Neural cell (in vitro differentiated cells): Measurements from ENCODE around the gene NKAIN2. TPM values are rescaled to one million over a fixed set of nuclear protein-coding genes. Genes with fewer than 3 reads are reported as not detected.

Experiments used
- H2AFZ ChIP-seq: fragments of 200-600, 300-800 bp; sonication (generic), shearing (Covaris generic); 2 replicates; pipeline ENCODE4 v1.6.0; 2014; ENCODE audit warnings: low read depth, mild to moderate bottlenecking, antibody characterized with exemption, low read length, moderate library complexity
- H3F3A ChIP-seq: fragments of 200-600 bp; shearing (Covaris generic); 2 replicates; pipeline ENCODE4 v1.6.1; 2016; ENCODE audit warnings: mild to moderate bottlenecking, moderate library complexity, mixed read lengths, antibody characterized with exemption, low read length; ENCODE audit not compliant: insufficient read depth, poor library complexity, severe bottlenecking
- H3K27ac ChIP-seq: fragments of 200-600, 300-800 bp; sonication (generic), shearing (Covaris generic); 2 replicates; pipeline ENCODE4 v1.5.1; 2014; ENCODE audit warnings: mild to moderate bottlenecking, low read length, moderate library complexity
- H3K27me3 ChIP-seq: fragments of 300-800, 200-600 bp; sonication (generic), shearing (Covaris generic); 2 replicates; pipeline ENCODE4 v1.6.0; 2014; ENCODE audit warnings: mild to moderate bottlenecking, low read depth, low read length, moderate library complexity; ENCODE audit not compliant: insufficient read depth
- H3K36me3 ChIP-seq: fragments of 300-800, 200-600 bp; sonication (generic), shearing (Covaris generic); 2 replicates; pipeline ENCODE4 v1.5.1; 2014; ENCODE audit warnings: mild to moderate bottlenecking, antibody characterized with exemption, low read length, moderate library complexity; ENCODE audit not compliant: insufficient read depth
- H3K4me2 ChIP-seq: fragments of 300-800, 200-600 bp; sonication (generic), shearing (Covaris generic); 2 replicates; pipeline ENCODE4 v1.6.0; 2014; ENCODE audit warnings: mild to moderate bottlenecking, low read length
- H3K4me3 ChIP-seq: fragments of 300-800, 200-600 bp; sonication (generic), shearing (Covaris generic); 2 replicates; pipeline ENCODE4 v1.5.1; 2014; ENCODE audit warnings: mild to moderate bottlenecking, low read length, moderate library complexity
- H3K79me2 ChIP-seq: fragments of 200-600 bp; shearing (Covaris generic); replicated peaks from 2 replicates; pipeline ENCODE4 v1.6.0; 2014; ENCODE audit warnings: mild to moderate bottlenecking, low read length, moderate library complexity; ENCODE audit not compliant: insufficient read depth
- H3K9ac ChIP-seq: fragments of 300-800, 200-600 bp; sonication (generic), shearing (Covaris generic); 2 replicates; pipeline ENCODE4 v1.6.1; 2016; ENCODE audit warnings: mild to moderate bottlenecking, low read length, mixed read lengths
- H3K9me2 ChIP-seq: fragments of 200-600 bp; shearing (Covaris generic); 2 replicates; pipeline ENCODE4 v1.6.1; 2016; ENCODE audit warnings: mild to moderate bottlenecking, low read length, mixed read lengths; ENCODE audit not compliant: insufficient read depth
- H3K9me3 ChIP-seq: fragments of 200-600, 300-800 bp; sonication (generic), shearing (Covaris generic); 2 replicates; pipeline ENCODE4 v1.6.1; 2016; ENCODE audit warnings: mild to moderate bottlenecking, mixed run types, low read length, moderate library complexity, mixed read lengths
- H4K20me1 ChIP-seq: fragments of 200-600 bp; shearing (Covaris generic); 2 replicates; pipeline ENCODE4 v1.6.1; 2016; ENCODE audit warnings: mild to moderate bottlenecking, mixed run types; ENCODE audit not compliant: insufficient read depth
- EP300 ChIP-seq: fragments of 450-650 bp; conservative IDR thresholded peaks from 2 replicates; pipeline ENCODE4 v1.6.1; 2014; ENCODE audit warnings: antibody characterized with exemption, mild to moderate bottlenecking, moderate library complexity; ENCODE audit not compliant: poor library complexity, severe bottlenecking
- EZH2 ChIP-seq: fragments of 200-600, 300-800 bp; shearing (Covaris generic), sonication (generic); IDR thresholded peaks from 2 replicates; pipeline ENCODE4 v1.6.1; 2014; ENCODE audit warnings: antibody characterized with exemption, low read length, borderline replicate concordance, mild to moderate bottlenecking; ENCODE audit not compliant: insufficient read depth, poor library complexity, severe bottlenecking
- MXI1 ChIP-seq: fragments of 450-650 bp; conservative IDR thresholded peaks from 2 replicates; pipeline ENCODE4 v1.6.1; 2014; ENCODE audit warnings: antibody characterized with exemption, mild to moderate bottlenecking; ENCODE audit not compliant: poor library complexity, severe bottlenecking
- POLR2AphosphoS5 ChIP-seq: IDR thresholded peaks from 2 replicates; pipeline ENCODE4 v1.6.1; 2012
- RAD21 ChIP-seq: fragments of 450-650 bp; conservative IDR thresholded peaks from 2 replicates; pipeline ENCODE4 v1.6.1; 2014; ENCODE audit warnings: antibody characterized with exemption, mild to moderate bottlenecking, moderate library complexity
- SMC3 ChIP-seq: fragments of 450-650 bp; conservative IDR thresholded peaks from 2 replicates; pipeline ENCODE4 v1.6.1; 2014; ENCODE audit warnings: antibody characterized with exemption, mild to moderate bottlenecking, moderate library complexity; ENCODE audit not compliant: poor library complexity
- TAF1 ChIP-seq: IDR thresholded peaks from 2 replicates; pipeline ENCODE4 v1.6.1; 2012; ENCODE audit warnings: low read depth
- polyA plus RNA-seq: library from polyadenylated mRNA; depleted of rRNA; stranded (reverse); fragments of >200 nt; gene quantifications from 2 replicates; pipeline ENCODE4 v1.2.3, GENCODE V29; 2014
- TF ChIP-seq, protein P1 (sequence below): IDR thresholded peaks from 2 replicates; pipeline ENCODE4 v1.6.1; 2012; ENCODE audit warnings: borderline replicate concordance
- TF ChIP-seq, protein P2 (sequence below): fragments of 450-650 bp; IDR thresholded peaks from 2 replicates; pipeline ENCODE4 v1.5.1; 2014; ENCODE audit warnings: antibody characterized with exemption, mild to moderate bottlenecking, moderate library complexity; ENCODE audit not compliant: poor library complexity, severe bottlenecking

Gene NKAIN2
- polyA plus RNA-seq, 1 donor from 2014 or later = 23.2 TPM

DNA sequence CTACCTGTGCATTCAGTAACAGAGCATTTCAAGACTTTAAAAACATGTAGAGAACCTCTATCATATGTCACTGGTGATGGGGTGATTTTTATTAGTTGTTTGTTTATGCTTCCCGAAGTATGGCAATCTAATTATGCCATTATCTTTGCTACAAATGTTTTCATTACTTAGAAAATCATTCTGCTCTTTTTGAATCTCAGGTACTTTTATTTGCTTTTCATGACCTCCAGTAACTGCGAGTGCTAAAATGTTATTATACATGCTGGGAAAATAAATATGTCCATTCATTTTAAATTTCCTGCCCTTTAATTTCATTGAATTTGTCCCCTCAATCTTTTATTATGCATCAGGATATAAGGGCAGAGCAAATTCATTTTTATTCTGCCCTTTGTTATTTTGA, 515.7 kb downstream of the NKAIN2 start:
- Histone ChIP-seq H3K4me2 (no peak overlapping the region), H3K9me2 (no peaks in the 10 kb centered on the region), H2AFZ (no peak overlapping the region), H3K9me3 (no peaks in the 10 kb centered on the region), H3K27ac (no peak overlapping the region), H3K36me3 (no peaks in the 10 kb centered on the region), H4K20me1 (no peaks in the 10 kb centered on the region), H3K4me3 (no peak overlapping the region), H3K27me3 (no peaks in the 10 kb centered on the region), H3F3A (no peaks in the 10 kb centered on the region), H3K79me2 (no peaks in the 10 kb centered on the region), H3K9ac (no peak overlapping the region)
- TF ChIP-seq POLR2AphosphoS5 (no peak), EZH2 (no peak), RAD21 (no peak), MXI1 (no peak), EP300 (no peak), TAF1 (no peak), SMC3 (no peak)
- TF ChIP-seq, protein P1, sequence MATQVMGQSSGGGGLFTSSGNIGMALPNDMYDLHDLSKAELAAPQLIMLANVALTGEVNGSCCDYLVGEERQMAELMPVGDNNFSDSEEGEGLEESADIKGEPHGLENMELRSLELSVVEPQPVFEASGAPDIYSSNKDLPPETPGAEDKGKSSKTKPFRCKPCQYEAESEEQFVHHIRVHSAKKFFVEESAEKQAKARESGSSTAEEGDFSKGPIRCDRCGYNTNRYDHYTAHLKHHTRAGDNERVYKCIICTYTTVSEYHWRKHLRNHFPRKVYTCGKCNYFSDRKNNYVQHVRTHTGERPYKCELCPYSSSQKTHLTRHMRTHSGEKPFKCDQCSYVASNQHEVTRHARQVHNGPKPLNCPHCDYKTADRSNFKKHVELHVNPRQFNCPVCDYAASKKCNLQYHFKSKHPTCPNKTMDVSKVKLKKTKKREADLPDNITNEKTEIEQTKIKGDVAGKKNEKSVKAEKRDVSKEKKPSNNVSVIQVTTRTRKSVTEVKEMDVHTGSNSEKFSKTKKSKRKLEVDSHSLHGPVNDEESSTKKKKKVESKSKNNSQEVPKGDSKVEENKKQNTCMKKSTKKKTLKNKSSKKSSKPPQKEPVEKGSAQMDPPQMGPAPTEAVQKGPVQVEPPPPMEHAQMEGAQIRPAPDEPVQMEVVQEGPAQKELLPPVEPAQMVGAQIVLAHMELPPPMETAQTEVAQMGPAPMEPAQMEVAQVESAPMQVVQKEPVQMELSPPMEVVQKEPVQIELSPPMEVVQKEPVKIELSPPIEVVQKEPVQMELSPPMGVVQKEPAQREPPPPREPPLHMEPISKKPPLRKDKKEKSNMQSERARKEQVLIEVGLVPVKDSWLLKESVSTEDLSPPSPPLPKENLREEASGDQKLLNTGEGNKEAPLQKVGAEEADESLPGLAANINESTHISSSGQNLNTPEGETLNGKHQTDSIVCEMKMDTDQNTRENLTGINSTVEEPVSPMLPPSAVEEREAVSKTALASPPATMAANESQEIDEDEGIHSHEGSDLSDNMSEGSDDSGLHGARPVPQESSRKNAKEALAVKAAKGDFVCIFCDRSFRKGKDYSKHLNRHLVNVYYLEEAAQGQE = no peak
- TF ChIP-seq, protein P2, sequence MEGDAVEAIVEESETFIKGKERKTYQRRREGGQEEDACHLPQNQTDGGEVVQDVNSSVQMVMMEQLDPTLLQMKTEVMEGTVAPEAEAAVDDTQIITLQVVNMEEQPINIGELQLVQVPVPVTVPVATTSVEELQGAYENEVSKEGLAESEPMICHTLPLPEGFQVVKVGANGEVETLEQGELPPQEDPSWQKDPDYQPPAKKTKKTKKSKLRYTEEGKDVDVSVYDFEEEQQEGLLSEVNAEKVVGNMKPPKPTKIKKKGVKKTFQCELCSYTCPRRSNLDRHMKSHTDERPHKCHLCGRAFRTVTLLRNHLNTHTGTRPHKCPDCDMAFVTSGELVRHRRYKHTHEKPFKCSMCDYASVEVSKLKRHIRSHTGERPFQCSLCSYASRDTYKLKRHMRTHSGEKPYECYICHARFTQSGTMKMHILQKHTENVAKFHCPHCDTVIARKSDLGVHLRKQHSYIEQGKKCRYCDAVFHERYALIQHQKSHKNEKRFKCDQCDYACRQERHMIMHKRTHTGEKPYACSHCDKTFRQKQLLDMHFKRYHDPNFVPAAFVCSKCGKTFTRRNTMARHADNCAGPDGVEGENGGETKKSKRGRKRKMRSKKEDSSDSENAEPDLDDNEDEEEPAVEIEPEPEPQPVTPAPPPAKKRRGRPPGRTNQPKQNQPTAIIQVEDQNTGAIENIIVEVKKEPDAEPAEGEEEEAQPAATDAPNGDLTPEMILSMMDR = no peak

DNA sequence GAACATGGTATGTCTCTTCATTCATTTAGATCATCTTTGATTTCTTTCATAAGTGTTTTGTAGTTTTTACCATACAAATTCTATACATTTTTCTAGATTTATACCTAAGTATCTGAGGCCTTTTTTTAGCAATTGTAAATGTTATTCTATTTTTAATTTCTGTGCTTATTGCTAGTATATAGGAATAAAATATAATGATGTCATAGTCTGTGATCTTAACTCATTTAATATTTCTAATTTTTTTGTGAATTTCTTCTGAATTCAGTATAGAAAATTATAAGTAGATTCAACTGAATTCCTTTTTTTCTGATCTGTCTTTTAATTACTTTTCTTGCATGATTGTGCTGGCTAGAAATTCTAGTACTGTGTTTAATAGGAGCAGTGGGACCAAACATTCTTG, 520.6 kb downstream of the NKAIN2 start:
- H3K27ac ChIP-seq = no peak overlapping the region
- no peaks in the 10 kb centered on the region for H3F3A ChIP-seq
- no peaks in the 10 kb centered on the region for H3K27me3 ChIP-seq
- H3K9me3 ChIP-seq = no peaks in the 10 kb centered on the region
- no peak overlapping the region for H3K9ac ChIP-seq
- TF ChIP-seq EP300 (no peak), MXI1 (no peak), TAF1 (no peak), POLR2AphosphoS5 (no peak), SMC3 (no peak), RAD21 (no peak)
- TF ChIP-seq, protein P1 = no peak
- TF ChIP-seq, protein P2 = no peak
- H4K20me1 ChIP-seq = no peaks in the 10 kb centered on the region
- no peaks in the 10 kb centered on the region for H3K36me3 ChIP-seq
- no peaks in the 10 kb centered on the region for H3K9me2 ChIP-seq
- no peaks in the 10 kb centered on the region for H3K79me2 ChIP-seq
- H3K4me3 ChIP-seq = no peak overlapping the region
- no peak overlapping the region for H3K4me2 ChIP-seq
- no peak overlapping the region for H2AFZ ChIP-seq
